Effector memory CD4-positive, alpha-beta T cell (primary cell): Measurements from ENCODE around the gene DNAAF8.

Experiments
- DNase-seq, 3 donors: peaks; one replicate each; pipeline ENCODE4 v3.0.0-alpha.2; 2020
- H3K27ac ChIP-seq: 2 replicates; pipeline ENCODE4 v1.7.0; 2013; ENCODE audit warnings: mild to moderate bottlenecking, low read length, moderate library complexity; ENCODE audit not compliant: insufficient read depth, poor library complexity, severe bottlenecking
- H3K27me3 ChIP-seq: replicated peaks from 2 replicates; pipeline ENCODE4 v1.7.0; 2013; ENCODE audit warnings: mild to moderate bottlenecking, low read length; ENCODE audit not compliant: insufficient read depth, control insufficient read depth, poor library complexity, severe bottlenecking
- H3K36me3 ChIP-seq: 2 replicates; pipeline ENCODE4 v1.7.0; 2013; ENCODE audit warnings: mild to moderate bottlenecking, low read length, moderate library complexity; ENCODE audit not compliant: control insufficient read depth, insufficient read depth
- H3K4me1 ChIP-seq: 2 replicates; pipeline ENCODE4 v1.7.0; 2013; ENCODE audit warnings: low read length, mild to moderate bottlenecking; ENCODE audit not compliant: control insufficient read depth, insufficient read depth, poor library complexity, severe bottlenecking
- H3K4me3 ChIP-seq: 2 replicates; pipeline ENCODE4 v1.7.0; 2013; ENCODE audit warnings: low read length, low read depth, mild to moderate bottlenecking; ENCODE audit not compliant: insufficient read depth, poor library complexity, severe bottlenecking
- H3K9me3 ChIP-seq: 2 replicates; pipeline ENCODE4 v1.7.0; 2013; ENCODE audit warnings: mild to moderate bottlenecking, low read length, moderate library complexity; ENCODE audit not compliant: control insufficient read depth

DNAAF8 gene

DNA sequence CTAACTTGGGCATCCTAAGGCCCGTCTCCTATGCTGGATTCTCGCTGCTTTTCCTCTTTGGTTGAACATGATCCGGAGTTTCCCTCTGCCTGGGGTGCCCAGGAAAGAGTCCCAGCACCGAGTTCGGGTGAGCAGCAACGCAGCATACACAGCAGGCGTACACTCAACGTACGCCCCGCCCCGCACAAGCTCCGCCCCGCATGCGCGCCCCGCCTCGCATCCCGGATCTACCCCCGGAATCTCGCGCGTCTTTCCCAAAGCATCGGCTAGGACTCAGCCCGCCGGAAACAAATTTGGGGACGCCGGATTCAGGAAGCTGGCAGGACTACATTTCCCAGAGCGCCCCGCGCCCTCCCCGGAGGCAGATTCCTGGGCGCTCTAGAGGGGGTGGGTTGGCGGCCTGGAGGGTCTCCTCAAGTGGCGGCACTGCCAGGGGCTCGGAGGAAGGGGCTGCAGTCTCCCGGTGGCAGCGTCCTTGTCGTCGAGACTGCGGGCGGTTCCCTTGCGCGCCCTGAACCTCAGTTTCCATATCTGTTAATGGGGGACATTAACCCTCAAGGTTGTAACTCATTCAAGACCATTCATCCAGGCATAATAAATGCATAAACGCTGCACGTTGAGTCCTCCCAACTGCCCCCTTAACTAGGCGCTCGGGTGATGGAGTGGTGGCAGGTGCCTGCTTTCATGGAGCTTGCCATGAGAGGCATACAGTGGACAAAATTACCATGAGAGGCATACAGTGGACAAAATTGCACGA is 34.4 kb downstream of the DNAAF8 start:
- Histone ChIP-seq H3K27me3 (no peaks in the 10 kb centered on the region), H3K4me1 (peaks cover 11% of the 10 kb centered on the region), H3K36me3 (peaks cover 4% of the 10 kb centered on the region), H3K27ac (peak overlapping the region; percentile 56), H3K4me3 (peak overlapping the region; percentile 47), H3K9me3 (no peaks in the 10 kb centered on the region)
- DNase-seq: peak; percentile 66 to 76 (median 72)

DNA sequence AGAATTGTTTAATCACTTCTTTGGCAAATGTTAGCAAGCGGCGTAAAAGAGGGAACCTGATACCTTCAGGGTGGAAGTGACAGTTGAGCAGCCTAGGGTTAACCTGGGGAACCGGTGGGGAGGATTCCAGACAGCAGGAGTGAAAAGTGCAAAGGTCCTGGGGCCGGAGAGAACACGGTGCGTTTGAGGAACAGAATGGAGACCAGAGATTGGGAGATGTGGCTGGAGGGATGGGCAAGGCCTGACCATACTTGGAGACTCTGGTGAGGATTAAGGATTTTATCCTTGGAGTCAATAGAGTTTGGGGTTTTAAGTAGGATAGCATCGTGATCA is 34.9 kb downstream of the DNAAF8 start:
- Histone ChIP-seq H3K27ac (peak overlapping the region; percentile 56), H3K4me3 (no peak overlapping the region), H3K9me3 (no peaks in the 10 kb centered on the region), H3K27me3 (no peaks in the 10 kb centered on the region), H3K4me1 (peaks cover 11% of the 10 kb centered on the region), H3K36me3 (no peaks in the 10 kb centered on the region)
- no peak for DNase-seq

DNA sequence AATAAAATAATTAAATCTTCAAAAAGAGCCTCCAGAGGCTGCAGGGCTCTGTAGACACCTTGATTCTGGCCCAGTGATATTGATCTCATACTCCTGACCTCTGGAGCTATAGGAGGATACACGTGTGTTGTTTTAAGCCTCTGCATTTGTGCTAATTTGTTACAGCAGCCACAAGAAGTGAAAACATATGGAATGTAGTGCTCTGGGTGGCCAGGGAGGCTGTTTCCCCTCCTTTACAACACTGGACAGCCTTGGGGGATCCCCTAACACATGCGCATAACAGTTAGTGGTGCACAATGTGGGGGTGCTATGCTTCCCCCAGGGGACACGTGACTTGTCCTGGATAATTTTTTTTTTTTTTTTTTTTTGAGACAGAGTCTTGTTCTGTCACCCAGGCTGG is 37.3 kb downstream of the DNAAF8 start:
- H3K36me3 ChIP-seq: no peaks in the 10 kb centered on the region
- H3K4me1 ChIP-seq: peaks cover 11% of the 10 kb centered on the region
- no peak overlapping the region for H3K4me3 ChIP-seq
- H3K9me3 ChIP-seq: no peaks in the 10 kb centered on the region
- H3K27ac ChIP-seq: no peak overlapping the region
- no peaks in the 10 kb centered on the region for H3K27me3 ChIP-seq
- no peak for DNase-seq

DNA sequence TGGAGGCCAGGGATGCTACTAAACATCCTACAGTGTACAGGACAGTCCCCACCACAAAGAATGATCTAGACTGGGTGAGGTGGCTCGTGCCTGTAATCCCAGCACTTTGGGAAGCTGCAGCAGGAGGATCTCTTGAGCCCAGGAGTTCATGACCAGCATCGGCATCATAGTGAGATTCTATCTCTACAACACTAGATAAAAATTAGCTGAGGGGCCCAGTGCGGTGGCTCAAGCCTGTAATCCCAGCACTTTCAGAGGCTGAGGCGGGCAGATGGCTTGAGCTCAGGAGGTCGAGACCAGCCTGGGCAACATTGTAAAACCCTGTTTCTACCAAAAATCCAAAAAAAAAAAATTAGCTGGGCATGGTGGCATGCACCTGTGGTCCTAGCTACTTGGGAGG is 38.0 kb downstream of the DNAAF8 start:
- no peaks in the 10 kb centered on the region for H3K36me3 ChIP-seq
- no peak for DNase-seq
- H3K27ac ChIP-seq: no peak overlapping the region
- H3K4me3 ChIP-seq: no peak overlapping the region
- no peaks in the 10 kb centered on the region for H3K9me3 ChIP-seq
- no peaks in the 10 kb centered on the region for H3K27me3 ChIP-seq
- H3K4me1 ChIP-seq: peaks cover 9% of the 10 kb centered on the region

DNA sequence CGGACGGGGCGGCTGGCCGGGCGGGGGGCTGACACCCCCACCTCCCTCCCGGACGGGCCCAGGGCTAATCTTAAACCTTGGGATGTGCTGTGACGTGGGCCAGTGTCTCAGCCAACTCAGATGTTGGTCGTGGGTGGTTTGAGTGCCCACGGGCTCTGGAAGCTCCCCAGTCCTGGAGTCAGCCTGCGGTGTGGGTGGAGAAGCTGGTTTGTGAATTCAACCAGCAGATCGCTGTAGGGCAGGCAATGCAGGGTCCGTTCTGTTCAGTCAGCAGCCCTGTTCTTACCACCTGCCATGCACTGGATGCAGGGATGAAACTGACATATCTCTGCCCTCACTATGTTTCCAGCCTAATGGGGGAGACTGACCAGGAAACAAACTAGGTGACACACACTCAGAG is 40.7 kb downstream of the DNAAF8 start:
- Histone ChIP-seq H3K9me3 (no peaks in the 10 kb centered on the region), H3K27ac (no peak overlapping the region), H3K4me1 (no peaks in the 10 kb centered on the region), H3K4me3 (no peak overlapping the region), H3K36me3 (no peaks in the 10 kb centered on the region), H3K27me3 (no peaks in the 10 kb centered on the region)
- no peak for DNase-seq

DNA sequence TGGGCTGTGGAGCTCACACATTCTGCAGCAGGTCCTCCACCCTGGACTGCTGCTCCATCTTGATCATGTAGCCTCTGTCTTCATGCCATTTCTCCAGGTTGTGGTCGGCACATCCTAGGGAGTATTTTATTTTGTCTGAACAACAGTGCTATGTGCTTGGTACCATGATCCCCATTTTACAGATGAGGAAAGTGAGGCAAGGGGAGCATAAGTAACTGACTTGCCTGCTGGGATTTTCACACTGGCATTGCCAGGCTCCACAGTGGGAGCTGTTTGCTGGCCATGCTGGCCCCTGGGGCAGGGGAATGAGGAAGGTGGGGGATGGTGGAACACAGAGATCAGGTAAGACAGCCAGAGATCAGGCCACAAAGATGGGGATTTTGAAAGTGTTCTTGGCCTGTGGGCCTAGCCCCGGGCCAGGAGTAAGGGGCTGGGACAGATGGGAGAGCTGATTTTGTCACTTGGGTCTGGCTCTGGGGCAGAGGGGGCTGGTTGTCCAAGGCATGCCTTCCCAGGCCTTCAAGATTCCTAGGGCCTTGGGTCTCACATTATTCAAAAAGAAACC is 41.9 kb downstream of the DNAAF8 start:
- no peak overlapping the region for H3K4me3 ChIP-seq
- H3K27ac ChIP-seq: no peak overlapping the region
- DNase-seq: no peak
- no peaks in the 10 kb centered on the region for H3K36me3 ChIP-seq
- H3K27me3 ChIP-seq: no peaks in the 10 kb centered on the region
- H3K4me1 ChIP-seq: no peaks in the 10 kb centered on the region
- H3K9me3 ChIP-seq: no peaks in the 10 kb centered on the region

DNA sequence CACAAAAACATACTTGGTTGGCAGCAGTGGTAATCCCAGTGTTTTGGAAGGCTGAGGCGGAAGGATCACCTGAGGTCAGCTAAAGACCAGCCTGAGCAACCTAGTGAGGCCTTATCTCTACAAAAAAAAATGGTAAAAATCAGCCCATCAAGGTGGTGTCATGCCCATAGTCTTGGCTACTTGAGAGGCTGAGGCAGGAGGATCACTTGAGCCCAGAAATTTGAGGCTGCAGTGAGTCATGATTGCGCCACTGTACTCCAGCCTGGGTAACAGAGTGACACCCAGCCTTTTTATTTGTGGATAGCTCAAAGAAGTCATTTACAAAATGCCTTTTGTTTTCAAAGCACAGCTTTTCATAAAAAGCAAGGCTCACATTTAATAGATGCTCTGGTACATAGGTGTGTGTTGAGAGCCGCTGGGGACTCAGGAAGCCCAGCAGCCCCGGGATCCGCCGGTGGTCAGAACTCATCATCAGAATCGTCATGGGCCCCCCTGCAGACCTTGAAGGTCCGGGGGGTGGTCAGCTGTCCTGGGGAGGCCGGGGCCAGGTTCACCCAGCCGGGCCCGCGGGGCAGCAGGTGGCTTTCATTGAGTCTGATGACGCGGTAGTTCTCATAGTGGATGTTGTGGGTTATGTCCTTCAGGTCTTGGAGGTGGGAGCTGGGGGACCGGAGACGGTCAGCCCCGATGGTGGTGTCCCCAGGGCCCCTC is 43.2 kb downstream of the DNAAF8 start:
- no peak for DNase-seq
- no peaks in the 10 kb centered on the region for H3K27me3 ChIP-seq
- H3K4me3 ChIP-seq: no peak overlapping the region
- no peak overlapping the region for H3K27ac ChIP-seq
- H3K9me3 ChIP-seq: no peaks in the 10 kb centered on the region
- H3K36me3 ChIP-seq: no peaks in the 10 kb centered on the region
- H3K4me1 ChIP-seq: no peaks in the 10 kb centered on the region

DNA sequence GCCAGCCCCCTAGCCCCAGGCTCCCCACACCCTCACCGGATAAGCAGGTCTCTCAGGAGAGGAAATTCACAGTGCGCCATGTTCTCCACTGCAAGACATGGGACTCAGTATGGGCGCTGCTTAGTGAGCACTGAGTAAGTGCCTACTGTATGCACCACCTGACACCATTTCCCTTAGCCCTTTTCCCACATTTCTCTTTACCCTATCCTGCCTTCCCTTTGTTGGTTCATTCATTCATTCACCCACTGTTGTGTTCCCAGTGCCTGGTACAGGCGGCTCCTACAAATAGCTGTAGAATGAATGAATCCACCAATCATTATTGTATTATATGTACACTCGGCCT is 43.7 kb downstream of the DNAAF8 start:
- H3K27ac ChIP-seq: no peak overlapping the region
- H3K4me3 ChIP-seq: no peak overlapping the region
- H3K4me1 ChIP-seq: no peaks in the 10 kb centered on the region
- DNase-seq: no peak
- H3K9me3 ChIP-seq: no peaks in the 10 kb centered on the region
- no peaks in the 10 kb centered on the region for H3K36me3 ChIP-seq
- H3K27me3 ChIP-seq: no peaks in the 10 kb centered on the region

DNA sequence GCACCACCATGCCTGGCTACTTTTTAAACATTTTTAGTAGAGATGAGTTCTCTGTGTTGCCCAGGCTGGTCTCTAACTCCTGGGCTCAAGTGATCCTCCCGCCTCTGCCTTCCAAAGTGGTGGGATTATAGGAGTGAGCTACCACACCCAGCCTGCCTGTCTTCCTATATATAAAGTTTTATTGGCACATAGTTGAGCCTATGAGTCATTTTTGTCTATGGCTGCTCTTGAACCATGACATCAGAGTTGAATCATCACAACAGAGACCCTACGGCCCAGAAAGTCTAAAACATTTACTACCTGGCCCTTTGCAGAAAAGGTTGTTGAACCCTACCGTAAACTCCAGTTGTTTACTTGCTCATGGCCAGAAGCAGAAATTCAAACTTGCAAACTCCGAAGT is 45.9 kb downstream of the DNAAF8 start:
- no peak for DNase-seq
- Histone ChIP-seq H3K9me3 (no peaks in the 10 kb centered on the region), H3K4me1 (no peaks in the 10 kb centered on the region), H3K27ac (no peak overlapping the region), H3K4me3 (no peak overlapping the region), H3K27me3 (no peaks in the 10 kb centered on the region), H3K36me3 (no peaks in the 10 kb centered on the region)

DNA sequence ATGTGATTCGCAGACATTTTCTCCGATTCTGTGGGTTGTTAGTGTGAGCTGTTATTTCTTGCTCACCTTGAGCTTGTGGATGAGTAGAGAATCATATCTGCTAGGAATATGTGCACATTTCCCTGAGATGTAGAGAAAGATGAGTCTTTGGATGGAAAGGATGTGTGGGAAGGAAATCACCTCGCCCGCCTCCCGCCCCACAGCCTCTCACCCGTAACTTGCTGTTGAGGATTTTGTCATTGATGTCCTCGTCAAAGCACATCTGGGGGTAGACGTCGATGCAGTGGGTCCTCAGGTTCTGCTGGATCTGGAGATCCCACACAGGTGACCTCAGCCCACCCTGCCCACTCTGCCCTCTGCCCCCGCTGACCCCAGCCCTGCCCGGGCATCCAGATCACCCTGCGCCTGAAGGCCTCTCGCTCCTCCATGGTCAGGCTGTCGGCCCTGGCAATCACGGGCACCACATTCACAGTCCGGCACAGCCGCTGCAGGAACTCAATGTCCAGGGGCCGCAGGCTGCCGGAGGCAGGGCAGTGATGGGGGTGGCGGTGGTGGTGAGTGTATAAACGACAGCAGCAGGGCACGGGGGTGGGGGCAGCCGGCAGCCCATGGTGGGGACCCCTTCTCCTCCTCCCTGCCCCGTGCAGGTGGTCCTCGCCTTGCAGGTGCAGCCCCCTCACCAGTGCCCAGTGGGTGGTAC is 49.1 kb downstream of the DNAAF8 start:
- no peak overlapping the region for H3K27ac ChIP-seq
- H3K4me3 ChIP-seq: no peak overlapping the region
- no peaks in the 10 kb centered on the region for H3K9me3 ChIP-seq
- no peaks in the 10 kb centered on the region for H3K36me3 ChIP-seq
- no peaks in the 10 kb centered on the region for H3K4me1 ChIP-seq
- DNase-seq: no peak
- no peaks in the 10 kb centered on the region for H3K27me3 ChIP-seq
